NCI-H748 (cell line): ENCODE measurements around the gene ARHGEF1.

Experiments
- DNase-seq: peaks from one replicate; lab custom pipeline; 2025; ENCODE audit not compliant: unreplicated experiment; lab: John Stamatoyannopoulos, UW

Gene ARHGEF1

DNA sequence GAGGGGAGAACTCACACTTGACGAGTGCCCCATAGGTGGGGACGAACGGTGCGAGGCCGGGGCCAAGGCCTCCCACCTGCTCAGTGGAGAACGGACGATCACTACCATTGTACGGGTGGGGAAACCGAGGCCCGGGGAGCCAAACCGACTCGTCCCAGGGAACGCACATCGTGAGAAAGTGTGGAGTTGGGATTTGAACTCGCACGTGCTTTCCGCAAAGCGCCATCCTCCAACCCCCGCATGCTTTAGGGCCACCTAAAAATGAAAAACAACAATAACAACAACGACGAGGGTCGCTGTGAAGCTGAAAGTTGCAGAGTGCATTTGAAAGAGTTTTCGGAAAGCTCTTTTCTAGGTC lies 458 bp downstream of the ARHGEF1 start:
- DNase-seq: no peak

- DNase-seq: peak; percentile 100
These were observed 1.1 kb downstream of the ARHGEF1 start for GRCh38 chr19:41883821-41884733.

- no peak for DNase-seq
These were observed 4.1 kb downstream of the ARHGEF1 start for GRCh38 chr19:41886761-41887710.

GRCh38 chr19:41887711-41888382 lies 4.9 kb downstream of the ARHGEF1 start:
- DNase-seq: peak; percentile 47

DNA sequence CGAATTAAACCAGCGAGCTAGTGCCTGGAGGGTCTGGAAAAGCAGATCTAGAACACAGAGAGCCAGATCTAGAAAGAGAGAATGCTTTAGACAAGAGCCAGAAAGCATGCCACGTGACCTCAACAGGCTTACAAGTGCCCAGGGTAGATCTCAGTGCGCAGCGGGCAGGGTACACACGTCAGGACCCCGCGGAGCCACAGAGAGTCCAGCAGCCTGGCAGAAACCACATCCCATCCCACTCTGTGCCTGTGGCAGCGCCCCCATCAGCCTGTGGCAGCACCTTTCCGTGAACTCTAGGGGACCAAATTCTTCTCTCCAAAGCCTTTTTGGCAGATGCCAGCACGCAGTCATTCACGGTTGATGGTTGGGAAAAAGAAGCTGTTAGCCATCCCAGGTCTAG lies 5.9 kb downstream of the ARHGEF1 start:
- no peak for DNase-seq

GRCh38 chr19:41889896-41890295 lies 6.9 kb downstream of the ARHGEF1 start:
- DNase-seq: no peak

DNA sequence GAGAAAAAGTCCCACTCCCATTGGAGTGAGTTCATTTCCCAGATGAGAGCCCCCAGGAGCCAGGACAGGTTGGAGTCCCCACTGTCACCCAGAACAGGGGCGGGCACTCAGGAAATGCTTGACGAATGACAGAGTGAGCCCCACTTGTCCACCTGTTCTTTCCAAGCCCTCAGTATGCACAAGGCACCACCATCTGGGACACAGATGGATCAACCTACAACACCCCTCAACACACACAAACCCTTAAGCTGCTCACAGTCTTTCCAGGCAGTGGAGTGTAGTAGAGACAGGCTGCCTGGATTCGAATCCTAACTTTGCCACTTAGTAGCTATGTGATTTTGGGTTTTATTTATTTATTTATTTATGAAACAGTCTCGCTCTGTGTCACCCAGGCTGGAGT lies 8.0 kb downstream of the ARHGEF1 start:
- no peak for DNase-seq

- no peak for DNase-seq
These were observed 9.4 kb downstream of the ARHGEF1 start for GRCh38 chr19:41892173-41892902.

DNA sequence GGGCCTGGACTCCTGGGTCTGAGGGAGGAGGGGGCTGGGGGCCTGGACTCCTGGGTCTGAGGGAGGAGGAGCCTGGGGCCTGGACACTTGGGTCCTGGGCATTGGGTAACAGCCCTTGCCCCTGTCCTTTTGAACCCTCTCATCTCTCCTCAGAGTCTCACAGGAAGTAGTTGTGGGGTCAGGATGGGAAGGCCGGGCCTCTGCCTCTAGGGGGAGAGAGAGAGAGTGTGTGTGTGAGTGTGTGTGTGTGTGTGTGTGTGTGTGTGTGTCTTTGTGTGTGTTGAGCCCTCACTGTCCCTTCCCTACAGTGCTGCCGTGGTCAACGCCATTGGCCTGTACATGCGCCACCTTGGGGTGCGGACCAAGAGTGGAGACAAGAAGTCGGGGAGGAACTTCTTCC lies 10.9 kb downstream of the ARHGEF1 start:
- no peak for DNase-seq

- no peak for DNase-seq
These were observed 11.4 kb downstream of the ARHGEF1 start for GRCh38 chr19:41894350-41894749.

DNA sequence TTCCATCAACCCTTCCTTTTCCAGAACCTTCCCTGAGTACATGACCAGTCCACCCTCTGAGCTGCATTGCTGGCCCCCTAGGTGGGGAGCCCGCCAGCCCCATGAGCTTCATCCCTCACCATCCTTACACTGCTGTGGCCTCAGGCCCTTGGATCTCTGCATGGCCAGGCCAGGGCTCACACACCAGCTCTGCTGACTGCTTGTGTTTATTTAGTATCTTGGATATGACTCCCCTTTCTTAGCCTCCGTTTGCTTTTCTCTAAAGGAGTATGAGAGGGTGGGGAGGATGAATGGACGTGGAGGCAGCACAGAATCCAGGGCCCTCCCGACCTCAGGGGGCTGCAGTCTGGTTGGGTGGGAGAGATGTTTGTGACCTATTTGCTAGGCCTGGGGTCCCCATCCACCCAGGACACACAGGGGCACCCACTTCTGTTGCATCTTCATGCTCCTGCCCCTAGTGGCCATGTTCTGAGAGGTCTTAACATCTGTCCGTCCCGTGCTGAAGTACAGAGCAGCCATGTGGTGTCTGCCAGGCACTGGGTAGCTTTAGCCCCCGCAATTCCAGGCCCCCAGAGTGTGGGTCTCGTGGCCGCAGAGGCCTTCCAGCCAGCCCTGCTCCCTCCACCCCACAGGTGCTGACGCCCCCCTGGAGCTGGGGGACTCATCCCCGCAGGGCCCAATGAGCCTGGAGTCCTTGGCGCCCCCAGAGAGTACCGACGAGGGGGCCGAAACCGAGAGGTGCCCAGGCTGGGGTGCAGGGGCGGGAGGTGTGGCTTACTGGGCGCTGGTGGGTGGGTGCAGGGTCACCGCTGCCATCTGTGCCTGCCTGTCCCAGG lies 13.0 kb downstream of the ARHGEF1 start:
- no peak for DNase-seq

DNA sequence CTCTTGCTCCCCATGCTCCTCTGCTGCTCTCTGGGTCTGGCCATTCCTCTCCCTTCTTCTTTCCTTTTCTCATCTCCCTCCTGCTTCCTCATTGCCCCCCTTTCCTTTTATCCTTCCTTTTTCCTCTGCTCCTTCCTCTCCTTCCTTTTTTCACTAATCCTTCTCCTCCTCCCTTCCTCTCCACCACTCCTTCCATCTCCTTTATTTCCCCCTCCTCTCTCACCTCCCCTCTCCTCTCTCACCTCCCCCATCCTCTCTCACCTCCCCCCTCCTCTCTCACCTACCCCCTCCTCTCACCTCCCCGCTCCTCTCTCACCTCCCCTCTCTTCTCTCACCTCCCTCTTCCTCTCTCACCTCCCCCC lies 13.6 kb downstream of the ARHGEF1 start:
- no peak for DNase-seq

GRCh38 chr19:41897181-41897580 lies 14.2 kb downstream of the ARHGEF1 start:
- no peak for DNase-seq

DNA sequence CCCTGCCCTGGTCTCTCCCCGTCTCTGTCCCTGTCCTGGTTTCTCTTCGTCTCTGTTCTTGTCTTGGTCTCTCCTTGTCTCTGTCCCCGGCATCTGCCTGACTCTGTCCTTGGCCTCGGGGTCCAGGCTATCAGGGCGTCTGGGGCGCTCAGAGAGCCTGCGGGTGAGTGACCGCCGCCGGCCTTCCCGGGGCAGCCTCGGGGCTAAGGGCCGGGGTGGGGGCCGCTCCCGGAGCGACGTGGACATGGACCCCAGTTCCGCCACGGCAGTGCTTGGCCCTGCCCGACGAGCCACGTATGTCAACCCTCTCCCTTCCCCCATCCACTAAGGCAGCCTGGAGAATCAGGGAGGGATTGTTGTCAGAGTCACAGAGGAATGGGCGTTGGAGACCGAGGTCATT lies 14.8 kb downstream of the ARHGEF1 start:
- DNase-seq: no peak

- DNase-seq: no peak
These were observed 15.3 kb downstream of the ARHGEF1 start for GRCh38 chr19:41898235-41898634.

GRCh38 chr19:41901707-41902360 lies 18.9 kb downstream of the ARHGEF1 start:
- no peak for DNase-seq

- no peak for DNase-seq
These were observed 19.6 kb downstream of the ARHGEF1 start for GRCh38 chr19:41902594-41902993.

GRCh38 chr19:41903193-41903953 lies 20.4 kb downstream of the ARHGEF1 start:
- DNase-seq: no peak
